Osteocyte (in vitro differentiated cells): ENCODE data around the gene LRFN2. TPM values are rescaled to one million over a fixed set of nuclear protein-coding genes. Genes with fewer than 3 reads are reported as not detected.

Source experiments
- DNase-seq: peaks from one replicate; pipeline ENCODE4 v3.0.0; 2021; ENCODE audit warnings: mixed read lengths; ENCODE audit not compliant: unreplicated experiment; ENCODE audit errors: extremely low spot score
- H3K27ac Mint-ChIP-seq: one replicate; pipeline ENCODE4 v1.8.0; 2021; ENCODE audit warnings: mild to moderate bottlenecking, mixed read lengths; ENCODE audit not compliant: unreplicated experiment
- H3K27me3 Mint-ChIP-seq: one replicate; pipeline ENCODE4 v1.8.0; 2021; ENCODE audit warnings: mixed read lengths; ENCODE audit not compliant: unreplicated experiment
- H3K36me3 Mint-ChIP-seq: one replicate; pipeline ENCODE4 v1.8.0; 2021; ENCODE audit warnings: mixed read lengths; ENCODE audit not compliant: unreplicated experiment
- H3K4me1 Mint-ChIP-seq: one replicate; pipeline ENCODE4 v1.8.0; 2021; ENCODE audit warnings: mixed read lengths; ENCODE audit not compliant: unreplicated experiment
- H3K4me3 Mint-ChIP-seq: one replicate; pipeline ENCODE4 v1.8.0; 2021; ENCODE audit warnings: mild to moderate bottlenecking, moderate library complexity, mixed read lengths; ENCODE audit not compliant: unreplicated experiment
- H3K9me3 Mint-ChIP-seq: one replicate; pipeline ENCODE4 v1.8.0; 2021; ENCODE audit warnings: mixed read lengths; ENCODE audit not compliant: unreplicated experiment
- CTCF ChIP-seq: fragments of 200-600 bp; sonication (generic); IDR thresholded peaks from 2 replicates; pipeline ENCODE4 v1.5.0; 2021; ENCODE audit warnings: antibody characterized with exemption, mild to moderate bottlenecking, moderate library complexity
- total RNA-seq: library from RNA; stranded (reverse); gene quantifications from 2 replicates; pipeline ENCODE4 v1.2.1, GENCODE V29; 2021

LRFN2 gene
- total RNA-seq, 1 donor from 2014 or later = not detected

DNA sequence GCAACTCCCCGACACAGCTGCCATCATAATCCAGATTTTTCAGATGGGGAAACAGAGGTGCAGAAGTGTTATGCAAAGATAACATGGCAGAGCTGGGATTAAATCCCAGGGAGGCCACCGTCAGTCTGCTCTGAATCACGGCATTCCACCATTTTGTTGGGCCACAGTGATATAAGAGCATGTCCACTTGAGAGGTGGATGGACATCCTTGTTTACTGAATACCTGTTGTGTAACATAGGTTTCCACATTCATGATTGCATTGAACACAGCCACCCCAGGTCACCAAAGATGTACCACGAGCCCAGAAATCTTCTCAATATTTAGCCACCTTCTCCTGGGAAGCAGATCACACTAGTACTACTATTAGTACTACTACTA lies 191.5 kb downstream of the LRFN2 start:
- H3K4me3 Mint-ChIP-seq = no peak overlapping the region
- H3K36me3 Mint-ChIP-seq = no peaks in the 10 kb centered on the region
- H3K27me3 Mint-ChIP-seq = peaks cover 6% of the 10 kb centered on the region
- peak; percentile 59 for DNase-seq
- TF ChIP-seq CTCF = no peak
- no peaks in the 10 kb centered on the region for H3K9me3 Mint-ChIP-seq
- H3K27ac Mint-ChIP-seq = no peak overlapping the region
- peaks cover 7% of the 10 kb centered on the region for H3K4me1 Mint-ChIP-seq

- H3K4me1 Mint-ChIP-seq = peaks cover 9% of the 10 kb centered on the region
- peak; percentile 73 for DNase-seq
- no peaks in the 10 kb centered on the region for H3K9me3 Mint-ChIP-seq
- no peak for TF ChIP-seq CTCF
- H3K27me3 Mint-ChIP-seq = peaks cover 6% of the 10 kb centered on the region
- no peaks in the 10 kb centered on the region for H3K36me3 Mint-ChIP-seq
- H3K27ac Mint-ChIP-seq = no peak overlapping the region
- H3K4me3 Mint-ChIP-seq = no peak overlapping the region
Measured at GRCh38 chr6:40395066-40395697, 192.0 kb downstream of the LRFN2 start.

- Mint-ChIP-seq H3K36me3 (no peaks in the 10 kb centered on the region), H3K4me1 (peaks cover 17% of the 10 kb centered on the region), H3K9me3 (no peaks in the 10 kb centered on the region), H3K27ac (no peak overlapping the region), H3K27me3 (peaks cover 6% of the 10 kb centered on the region), H3K4me3 (no peak overlapping the region)
- TF ChIP-seq CTCF = no peak
- DNase-seq = peak; percentile 60
Measured at GRCh38 chr6:40394381-40394780, 192.8 kb downstream of the LRFN2 start.

DNA sequence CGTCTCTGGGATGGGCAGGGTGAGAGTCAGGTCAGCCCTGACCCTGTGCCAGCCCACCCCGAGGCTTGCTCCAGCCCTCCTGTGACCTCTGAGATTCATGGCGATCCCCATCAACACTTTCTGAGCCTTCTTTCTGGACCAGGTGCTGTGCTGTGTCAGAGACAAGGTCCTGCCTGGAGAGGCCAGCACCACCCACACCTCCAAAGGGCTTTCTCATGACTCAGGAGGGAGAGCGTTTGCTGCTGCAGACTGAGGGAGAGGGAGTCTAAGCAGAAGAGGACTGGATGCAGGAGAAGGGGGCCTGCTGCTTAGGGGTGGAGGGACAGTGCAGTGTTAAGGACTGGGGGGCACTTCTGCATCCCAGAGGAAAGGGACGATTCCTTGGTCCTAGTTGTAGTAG lies 193.5 kb downstream of the LRFN2 start:
- H3K4me3 Mint-ChIP-seq = no peak overlapping the region
- peak; percentile 76 for DNase-seq
- H3K36me3 Mint-ChIP-seq = no peaks in the 10 kb centered on the region
- peaks cover 24% of the 10 kb centered on the region for H3K4me1 Mint-ChIP-seq
- H3K27ac Mint-ChIP-seq = no peak overlapping the region
- TF ChIP-seq CTCF = no peak
- no peaks in the 10 kb centered on the region for H3K9me3 Mint-ChIP-seq
- H3K27me3 Mint-ChIP-seq = peaks cover 6% of the 10 kb centered on the region

DNA sequence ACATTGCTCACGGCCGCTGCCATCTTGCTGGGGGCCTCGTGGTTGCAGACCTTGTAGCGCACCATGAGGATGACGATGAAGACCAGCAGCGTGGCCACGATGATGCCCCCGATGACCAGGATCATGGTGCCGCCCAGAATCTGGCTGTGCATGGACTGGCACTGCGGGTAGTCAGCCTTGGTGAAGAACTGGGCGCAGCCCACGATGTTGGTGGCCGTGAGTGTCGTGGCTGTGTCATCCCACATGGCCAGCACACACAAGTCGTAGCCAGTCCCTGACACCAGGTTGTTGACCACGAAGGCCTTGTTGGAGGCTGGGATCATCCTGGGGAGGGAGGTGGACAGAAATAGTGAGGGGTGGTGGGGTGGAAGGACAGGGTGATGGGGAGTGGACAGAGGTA lies 194.6 kb downstream of the LRFN2 start:
- H3K4me1 Mint-ChIP-seq = peaks cover 26% of the 10 kb centered on the region
- no peaks in the 10 kb centered on the region for H3K9me3 Mint-ChIP-seq
- no peaks in the 10 kb centered on the region for H3K36me3 Mint-ChIP-seq
- H3K27me3 Mint-ChIP-seq = peaks cover 8% of the 10 kb centered on the region
- TF ChIP-seq CTCF = no peak
- H3K27ac Mint-ChIP-seq = no peak overlapping the region
- DNase-seq = no peak
- H3K4me3 Mint-ChIP-seq = no peak overlapping the region
